Measurements from ENCODE around the gene NEURL1B. TPM values are rescaled to one million over a fixed set of nuclear protein-coding genes. Genes with fewer than 3 reads are reported as not detected.
A peak's percentile ranks its signal among the peaks of the same experiment; 100 is the strongest.

NEURL1B gene
- total and polyA plus RNA-seq, 11 donors, result 11.8 to 47.1 (median 25.8) TPM

DNA sequence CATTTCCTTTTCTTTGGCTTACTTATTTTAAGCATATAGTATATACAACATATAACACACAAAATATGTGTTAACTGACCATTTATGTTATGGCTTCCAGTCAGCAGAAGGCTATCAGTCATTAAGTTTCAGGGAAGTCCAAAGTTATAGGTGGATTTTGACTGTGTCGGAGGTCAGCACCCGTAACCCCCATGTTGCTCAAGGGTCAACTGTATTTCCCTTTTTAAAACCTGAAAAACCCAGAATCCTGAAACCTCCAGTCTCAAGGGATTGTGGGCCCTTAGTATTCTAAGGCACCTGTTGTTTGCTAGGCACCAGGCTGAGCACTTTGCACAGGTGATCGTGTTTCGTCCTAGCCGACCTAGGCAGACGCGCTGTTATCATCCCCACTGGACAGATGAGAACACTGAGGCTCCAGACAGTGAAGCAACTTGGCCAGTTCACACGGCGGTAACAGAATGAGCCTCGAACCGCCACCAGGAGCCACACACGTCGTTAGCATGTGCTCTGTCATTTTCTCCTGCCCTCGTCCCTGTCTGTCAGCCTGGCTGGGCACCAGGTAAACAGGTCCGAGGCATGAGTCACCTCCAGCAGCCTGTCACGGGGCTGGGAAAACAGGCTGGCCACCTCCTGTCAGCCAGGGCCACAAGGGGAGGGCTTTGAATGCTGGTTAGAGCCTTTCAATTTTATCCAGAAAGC is 90.1 kb downstream of the NEURL1B start:
- intact Hi-C loops (cut with DNase I), result loop anchor here in 1 of 10 donors (5.0 kb wide), 1 partner anchor 36 kb away; no protein-coding TSS in a partner anchor
- ATAC-seq (no peak), DNase-seq (no peak)
- TF ChIP-seq, protein P1, sequence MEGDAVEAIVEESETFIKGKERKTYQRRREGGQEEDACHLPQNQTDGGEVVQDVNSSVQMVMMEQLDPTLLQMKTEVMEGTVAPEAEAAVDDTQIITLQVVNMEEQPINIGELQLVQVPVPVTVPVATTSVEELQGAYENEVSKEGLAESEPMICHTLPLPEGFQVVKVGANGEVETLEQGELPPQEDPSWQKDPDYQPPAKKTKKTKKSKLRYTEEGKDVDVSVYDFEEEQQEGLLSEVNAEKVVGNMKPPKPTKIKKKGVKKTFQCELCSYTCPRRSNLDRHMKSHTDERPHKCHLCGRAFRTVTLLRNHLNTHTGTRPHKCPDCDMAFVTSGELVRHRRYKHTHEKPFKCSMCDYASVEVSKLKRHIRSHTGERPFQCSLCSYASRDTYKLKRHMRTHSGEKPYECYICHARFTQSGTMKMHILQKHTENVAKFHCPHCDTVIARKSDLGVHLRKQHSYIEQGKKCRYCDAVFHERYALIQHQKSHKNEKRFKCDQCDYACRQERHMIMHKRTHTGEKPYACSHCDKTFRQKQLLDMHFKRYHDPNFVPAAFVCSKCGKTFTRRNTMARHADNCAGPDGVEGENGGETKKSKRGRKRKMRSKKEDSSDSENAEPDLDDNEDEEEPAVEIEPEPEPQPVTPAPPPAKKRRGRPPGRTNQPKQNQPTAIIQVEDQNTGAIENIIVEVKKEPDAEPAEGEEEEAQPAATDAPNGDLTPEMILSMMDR (IDR thresholded peaks at IDR 0.05), result no peak
- TF ChIP-seq POLR2A (IDR thresholded peaks at IDR 0.05), result no peak
- 84 to 92% (median 89%) methylated on average over 15 to 16 of the region's 16 CpGs for WGBS, 4 donors
- Histone ChIP-seq H3K4me1 (peaks cover 6 to 30% (median 24%) of the 10 kb centered on the region in 12 donors), H3K4me3 (no peak overlapping the region), H3K27ac (peak overlapping the region in 2 of 12 donors; percentile 90 to 99), H3K27me3 (no peaks in the 10 kb centered on the region), H3K36me3 (no peaks in the 10 kb centered on the region), H3K9me3 (no peaks in the 10 kb centered on the region)

- DNase-seq (no peak), ATAC-seq (no peak)
- TF ChIP-seq, protein P1 (IDR thresholded peaks at IDR 0.05), result no peak
- no peak for TF ChIP-seq POLR2A (IDR thresholded peaks at IDR 0.05)
- 84 to 94% (median 91%) methylated on average over 7 to 9 of the region's 9 CpGs for WGBS, 4 donors
- H3K36me3 ChIP-seq, result no peaks in the 10 kb centered on the region
- H3K27me3 ChIP-seq, result no peaks in the 10 kb centered on the region
- intact Hi-C loops (cut with DNase I), result loop anchor here in 1 of 10 donors (5.0 kb wide), 1 partner anchor 36 kb away; no protein-coding TSS in a partner anchor
- no peaks in the 10 kb centered on the region for H3K9me3 ChIP-seq
- H3K4me1 ChIP-seq, result peaks cover 6 to 31% (median 24%) of the 10 kb centered on the region in 12 donors
- H3K4me3 ChIP-seq, result no peak overlapping the region
- peak overlapping the region in 5 of 12 donors; percentile 86 to 99 (median 96) for H3K27ac ChIP-seq
Observed at GRCh38 chr5:172731680-172732074, 90.6 kb downstream of the NEURL1B start.

- TF ChIP-seq, protein P1 (IDR thresholded peaks at IDR 0.05), result no peak
- TF ChIP-seq POLR2A (IDR thresholded peaks at IDR 0.05), result no peak
- Histone ChIP-seq H3K36me3 (no peaks in the 10 kb centered on the region), H3K27me3 (no peaks in the 10 kb centered on the region), H3K4me3 (no peak overlapping the region), H3K4me1 (peaks cover 6 to 31% (median 24%) of the 10 kb centered on the region in 12 donors), H3K27ac (peak overlapping the region; percentile 86 to 100 (median 96)), H3K9me3 (no peaks in the 10 kb centered on the region)
- ATAC-seq (no peak), DNase-seq (no peak)
- 87 to 95% (median 92%) methylated on average over 14 of the region's 14 CpGs for WGBS, 4 donors
- intact Hi-C loops (cut with DNase I), result loop anchor here in 1 of 10 donors (5.0 kb wide), 1 partner anchor 35 kb away; no protein-coding TSS in a partner anchor
Observed at GRCh38 chr5:172732201-172732865, 91.3 kb downstream of the NEURL1B start.

Measured in heart left ventricle (tissue), 16 donors.